ENCODE results near the gene RARRES2.

RARRES2 gene

GRCh38 chr7:150359622-150360362 is 18.4 kb upstream of the RARRES2 start:
- no peak for FAIRE-seq
- no peak for TF ChIP-seq POLR2A (IDR thresholded peaks at IDR 0.05; ENCODE audit: low read depth, low read length)
- no peak for TF ChIP-seq TAF1 (IDR thresholded peaks at IDR 0.05; ENCODE audit: low read depth, low read length)
- no peak for TF ChIP-seq PAX5 (IDR thresholded peaks at IDR 0.05; ENCODE audit: insufficient read depth, low read length, severe bottlenecking)
- 0 out of 2 replicates have a peak, but pooled peaks have one; percentile 21 for TF ChIP-seq POU2F2 (IDR thresholded peaks at IDR 0.05; ENCODE audit: low read depth, low read length)
- TF ChIP-seq SPI1 (IDR thresholded peaks at IDR 0.05; ENCODE audit: low read depth, low read length), result no peak
- DNase-seq (ENCODE audit: insufficient read length, low spot score), result no peak

GRCh38 chr7:150358988-150359621 is 17.7 kb upstream of the RARRES2 start:
- no peak for TF ChIP-seq POLR2AphosphoS5 (IDR thresholded peaks at IDR 0.05; ENCODE audit: low read depth, low read length)
- no peak for TF ChIP-seq POLR2A (IDR thresholded peaks at IDR 0.05; ENCODE audit: low read depth, low read length)
- TF ChIP-seq SPI1 (IDR thresholded peaks at IDR 0.05; ENCODE audit: low read depth, low read length), result no peak
- no peak for TF ChIP-seq PAX5 (IDR thresholded peaks at IDR 0.05; ENCODE audit: insufficient read depth, low read length, severe bottlenecking)
- no peak for TF ChIP-seq POU2F2 (IDR thresholded peaks at IDR 0.05; ENCODE audit: low read depth, low read length)
- no peak for TF ChIP-seq TAF1 (IDR thresholded peaks at IDR 0.05; ENCODE audit: low read depth, low read length)
- FAIRE-seq (peak; percentile 92), DNase-seq (ENCODE audit: insufficient read length, low spot score) (no peak)

- FAIRE-seq (peak; percentile 47), DNase-seq (ENCODE audit: insufficient read length, low spot score) (no peak)
- TF ChIP-seq PAX5 (IDR thresholded peaks at IDR 0.05; ENCODE audit: insufficient read depth, low read length, severe bottlenecking) (no peak), POLR2AphosphoS5 (IDR thresholded peaks at IDR 0.05; ENCODE audit: low read depth, low read length) (no peak), POU2F2 (IDR thresholded peaks at IDR 0.05; ENCODE audit: low read depth, low read length) (no peak), TAF1 (IDR thresholded peaks at IDR 0.05; ENCODE audit: low read depth, low read length) (no peak), SPI1 (IDR thresholded peaks at IDR 0.05; ENCODE audit: low read depth, low read length) (no peak), POLR2A (IDR thresholded peaks at IDR 0.05; ENCODE audit: low read depth, low read length) (no peak)
These were observed 17.0 kb upstream of the RARRES2 start for GRCh38 chr7:150358433-150358832.

GRCh38 chr7:150357771-150358427 is 16.5 kb upstream of the RARRES2 start:
- no peak for TF ChIP-seq POLR2A (IDR thresholded peaks at IDR 0.05; ENCODE audit: low read depth, low read length)
- no peak for TF ChIP-seq SPI1 (IDR thresholded peaks at IDR 0.05; ENCODE audit: low read depth, low read length)
- no peak for TF ChIP-seq TAF1 (IDR thresholded peaks at IDR 0.05; ENCODE audit: low read depth, low read length)
- no peak for TF ChIP-seq PAX5 (IDR thresholded peaks at IDR 0.05; ENCODE audit: insufficient read depth, low read length, severe bottlenecking)
- no peak for TF ChIP-seq POU2F2 (IDR thresholded peaks at IDR 0.05; ENCODE audit: low read depth, low read length)
- DNase-seq (ENCODE audit: insufficient read length, low spot score) (no peak), FAIRE-seq (peak; percentile 13)

GRCh38 chr7:150357270-150357669 is 15.8 kb upstream of the RARRES2 start:
- DNase-seq (ENCODE audit: insufficient read length, low spot score) (no peak), FAIRE-seq (peak; percentile 56)
- TF ChIP-seq POLR2A (IDR thresholded peaks at IDR 0.05; ENCODE audit: low read depth, low read length) (no peak), POU2F2 (IDR thresholded peaks at IDR 0.05; ENCODE audit: low read depth, low read length) (no peak), PAX5 (IDR thresholded peaks at IDR 0.05; ENCODE audit: insufficient read depth, low read length, severe bottlenecking) (no peak), SPI1 (IDR thresholded peaks at IDR 0.05; ENCODE audit: low read depth, low read length) (no peak), POLR2AphosphoS5 (IDR thresholded peaks at IDR 0.05; ENCODE audit: low read depth, low read length) (no peak), TAF1 (IDR thresholded peaks at IDR 0.05; ENCODE audit: low read depth, low read length) (no peak)

GRCh38 chr7:150356265-150356897 is 15.0 kb upstream of the RARRES2 start:
- DNase-seq (ENCODE audit: insufficient read length, low spot score), result no peak
- TF ChIP-seq TAF1 (IDR thresholded peaks at IDR 0.05; ENCODE audit: low read depth, low read length), result no peak
- TF ChIP-seq POLR2A (IDR thresholded peaks at IDR 0.05; ENCODE audit: low read depth, low read length), result no peak
- FAIRE-seq, result no peak

DNA sequence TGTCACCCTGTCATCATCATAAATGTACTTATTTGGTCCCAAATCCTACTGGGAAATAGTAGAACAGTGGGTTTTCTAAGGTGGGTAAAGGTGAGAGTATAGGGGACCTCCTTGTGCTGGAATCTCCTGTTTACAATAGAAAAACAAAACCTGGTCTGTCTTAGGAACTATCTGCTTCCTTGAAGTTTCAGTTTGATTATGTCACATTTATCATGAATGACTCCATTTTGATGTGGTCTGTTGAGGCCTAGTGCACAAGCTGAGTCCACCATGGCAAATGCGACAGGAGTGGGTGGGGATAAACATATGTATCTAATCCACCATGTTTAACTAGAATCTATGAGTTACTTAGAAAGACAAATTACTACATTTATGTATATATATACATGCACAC is 14.2 kb upstream of the RARRES2 start:
- TF ChIP-seq SPI1 (IDR thresholded peaks at IDR 0.05; ENCODE audit: low read depth, low read length) (no peak), PAX5 (IDR thresholded peaks at IDR 0.05; ENCODE audit: insufficient read depth, low read length, severe bottlenecking) (no peak), TAF1 (IDR thresholded peaks at IDR 0.05; ENCODE audit: low read depth, low read length) (no peak), POLR2A (IDR thresholded peaks at IDR 0.05; ENCODE audit: low read depth, low read length) (no peak), POLR2AphosphoS5 (IDR thresholded peaks at IDR 0.05; ENCODE audit: low read depth, low read length) (no peak), POU2F2 (IDR thresholded peaks at IDR 0.05; ENCODE audit: low read depth, low read length) (no peak)
- FAIRE-seq, result no peak
- no peak for DNase-seq (ENCODE audit: insufficient read length, low spot score)

DNA sequence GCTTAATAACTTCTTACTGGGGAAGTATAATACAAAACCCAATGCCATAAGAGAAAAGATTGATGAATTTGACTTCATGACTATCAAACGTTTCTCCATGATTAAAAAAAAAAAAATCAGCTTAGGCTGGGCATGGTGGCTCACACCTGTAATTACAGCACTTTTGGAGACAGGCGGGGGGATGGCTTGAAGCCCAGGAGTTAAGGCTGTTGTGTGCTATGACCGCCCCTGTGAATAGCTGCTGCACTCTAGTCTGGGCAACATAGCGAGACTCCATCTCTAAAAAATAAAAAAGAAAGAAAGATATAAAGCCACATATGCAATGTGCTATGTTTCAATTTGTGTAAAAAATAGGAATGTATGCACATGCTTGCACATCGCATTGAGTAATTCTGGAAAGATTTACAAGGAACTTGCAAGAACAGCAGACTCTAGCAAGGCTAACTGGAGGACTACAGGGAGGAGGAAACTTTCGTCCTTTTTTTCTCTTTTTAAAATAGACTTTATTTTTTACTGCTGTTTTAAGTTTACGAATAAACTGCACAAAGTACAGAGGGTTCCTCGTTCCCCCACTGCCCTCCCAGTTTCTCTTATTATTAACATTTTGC is 10.3 kb upstream of the RARRES2 start:
- FAIRE-seq (no peak), DNase-seq (ENCODE audit: insufficient read length, low spot score) (no peak)
- TF ChIP-seq POLR2AphosphoS5 (IDR thresholded peaks at IDR 0.05; ENCODE audit: low read depth, low read length) (no peak), POU2F2 (IDR thresholded peaks at IDR 0.05; ENCODE audit: low read depth, low read length) (no peak), POLR2A (IDR thresholded peaks at IDR 0.05; ENCODE audit: low read depth, low read length) (no peak), TAF1 (IDR thresholded peaks at IDR 0.05; ENCODE audit: low read depth, low read length) (no peak), PAX5 (IDR thresholded peaks at IDR 0.05; ENCODE audit: insufficient read depth, low read length, severe bottlenecking) (no peak), SPI1 (IDR thresholded peaks at IDR 0.05; ENCODE audit: low read depth, low read length) (no peak)

DNA sequence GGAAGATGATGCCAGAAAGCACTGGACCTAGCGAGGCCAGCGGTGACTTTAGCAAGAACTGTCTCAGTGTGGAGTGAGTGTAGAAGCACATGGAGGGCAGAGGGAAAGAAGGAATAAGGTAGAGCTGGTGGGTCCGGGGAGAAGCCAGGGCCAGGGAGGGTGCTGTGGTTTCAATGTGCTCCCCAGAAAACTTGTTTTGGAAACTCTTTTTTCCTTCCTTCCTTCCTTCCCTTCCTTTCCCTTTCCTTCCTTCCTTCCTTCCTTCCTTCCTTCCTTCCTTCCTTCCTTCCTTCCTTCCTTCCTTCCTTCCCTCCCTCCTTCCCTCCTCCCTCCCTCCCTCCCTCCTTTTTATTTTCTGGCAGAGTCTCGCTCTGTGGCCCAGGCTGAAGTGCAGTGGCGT is 5.5 kb upstream of the RARRES2 start:
- no peak for FAIRE-seq

More for the DNA sequence above, 5.5 kb upstream of the RARRES2 start:
- TF ChIP-seq POLR2A (IDR thresholded peaks at IDR 0.05; ENCODE audit: low read depth, low read length), result no peak
- TF ChIP-seq TAF1 (IDR thresholded peaks at IDR 0.05; ENCODE audit: low read depth, low read length), result no peak
- no peak for TF ChIP-seq PAX5 (IDR thresholded peaks at IDR 0.05; ENCODE audit: insufficient read depth, low read length, severe bottlenecking)
- TF ChIP-seq SPI1 (IDR thresholded peaks at IDR 0.05; ENCODE audit: low read depth, low read length), result no peak
- no peak for TF ChIP-seq POU2F2 (IDR thresholded peaks at IDR 0.05; ENCODE audit: low read depth, low read length)
- no peak for TF ChIP-seq POLR2AphosphoS5 (IDR thresholded peaks at IDR 0.05; ENCODE audit: low read depth, low read length)
- no peak for DNase-seq (ENCODE audit: insufficient read length, low spot score)
